OCI-LY7 (cell line): ENCODE results near the gene AP1S1.

Source experiments
- CTCF ChIP-seq: fragments of 200-600 bp; sonication (generic); conservative IDR thresholded peaks from 2 replicates; pipeline ENCODE4 v1.5.1; 2014; ENCODE audit warnings: mild to moderate bottlenecking, antibody characterized with exemption, low read length, moderate library complexity, mixed read lengths
- EZH2phosphoT487 ChIP-seq: fragments of 200-600 bp; sonication (generic); IDR thresholded peaks from 2 replicates; pipeline ENCODE4 v1.6.1; 2018; ENCODE audit warnings: low read depth, borderline replicate concordance, mild to moderate bottlenecking, mixed run types, antibody characterized with exemption, low read length, moderate library complexity, mixed read lengths

DNA sequence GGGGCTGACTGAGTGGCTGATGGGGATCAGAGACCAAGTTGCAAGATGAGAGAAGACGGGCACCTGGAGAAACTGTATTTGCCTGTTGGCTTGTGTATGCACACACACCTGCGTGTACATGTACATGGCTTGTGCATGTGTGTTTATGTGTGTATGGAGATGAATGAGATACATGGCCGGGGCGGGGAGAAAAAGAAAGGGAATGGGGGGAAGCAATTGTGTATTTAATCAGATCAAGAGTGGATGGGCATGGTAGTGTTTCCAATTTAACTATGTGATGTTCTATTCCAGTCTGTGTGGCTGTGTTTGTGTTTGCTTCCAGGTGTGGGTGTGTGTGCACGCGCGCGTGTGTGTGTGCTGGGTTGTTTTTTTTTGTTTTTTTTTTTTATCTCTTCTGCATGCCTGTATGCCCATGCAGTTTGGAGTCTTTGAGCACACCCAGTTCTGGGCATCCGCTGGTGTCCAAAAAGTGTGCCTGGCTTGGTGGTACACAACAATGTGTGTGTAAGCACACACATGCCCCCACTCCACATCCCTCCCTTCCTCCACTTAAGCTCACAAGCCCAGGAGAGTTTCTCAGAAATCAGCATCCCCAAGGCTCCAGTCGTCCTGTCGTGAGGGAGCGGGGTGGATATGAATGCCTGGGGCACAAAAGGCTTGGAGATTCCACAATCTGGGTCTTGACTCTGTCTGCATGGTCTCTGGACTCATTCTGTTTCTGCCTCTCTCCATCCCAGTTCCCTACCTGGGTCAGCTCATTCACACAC is 13.6 kb downstream of the AP1S1 start:
- TF ChIP-seq CTCF (no peak), EZH2phosphoT487 (no peak)
